CD4-positive, alpha-beta memory T cell (primary cell): ENCODE results near the gene LTV1. TPM values are rescaled to one million over a fixed set of nuclear protein-coding genes. Genes with fewer than 3 reads are reported as not detected.
A peak's percentile ranks its signal among the peaks of the same experiment; 100 is the strongest.
"Not testable (repeated sequence)": the region's sequence is repeated elsewhere in the genome, so short reads cannot be mapped to it uniquely, and the experiment has no call there.

ENCODE experiments used
- CTCF ChIA-PET: fragments of 350-600 bp; sonication (Branson Sonifier 250); formaldehyde crosslinking; loops from one replicate; lab custom pipeline; 2021; ENCODE audit warnings: inconsistent platforms; ENCODE audit not compliant: partially characterized antibody; lab: Charles Lee
- POLR2A ChIA-PET: fragments of 350-600 bp; sonication (Branson Sonifier 250); formaldehyde crosslinking; loops from one replicate; lab custom pipeline; 2021; ENCODE audit not compliant: partially characterized antibody; lab: Charles Lee
- DNase-seq, 5 donors: peaks; one replicate each; pipeline versions ENCODE4 v3.0.0 to v3.0.0-alpha.2; 2020 to 2022; ENCODE audit warnings: mixed read lengths in 1 of 5
- H3K27ac ChIP-seq: one replicate; pipeline ENCODE4 v1.7.0; 2013; ENCODE audit warnings: low read depth, low read length
- H3K27me3 ChIP-seq: 2 replicates; pipeline ENCODE4 v1.7.0; 2013; ENCODE audit warnings: mild to moderate bottlenecking, low read length, moderate library complexity; ENCODE audit not compliant: insufficient read depth
- H3K36me3 ChIP-seq: 2 replicates; pipeline ENCODE4 v1.7.0; 2013; ENCODE audit warnings: mild to moderate bottlenecking, low read length, moderate library complexity; ENCODE audit not compliant: insufficient read depth
- H3K4me1 ChIP-seq: 2 replicates; pipeline ENCODE4 v1.7.0; 2013; ENCODE audit warnings: mild to moderate bottlenecking, low read length, moderate library complexity; ENCODE audit not compliant: insufficient read depth
- H3K4me3 ChIP-seq, 2 donors: one replicate each; pipeline ENCODE4 v1.7.0; 2013; ENCODE audit warnings: low read length in 2 of 2, mild to moderate bottlenecking in 1 of 2
- H3K9me3 ChIP-seq, 2 donors: one replicate each; pipeline ENCODE4 v1.7.0; 2013; ENCODE audit warnings: low read length in 2 of 2, control low read depth in 1 of 2; ENCODE audit not compliant: control insufficient read depth in 1 of 2
- H3K27ac Mint-ChIP-seq, 7 donors: one replicate each; pipeline ENCODE4 v1.8.0; 2020 to 2021; ENCODE audit warnings: mixed read lengths in 7 of 7, mild to moderate bottlenecking in 6 of 7, inconsistent platforms in 3 of 7, moderate library complexity in 3 of 7
- H3K27me3 Mint-ChIP-seq, 2 donors: one replicate each; pipeline ENCODE4 v1.8.0; 2020 to 2021; ENCODE audit warnings: mixed read lengths in 2 of 2
- H3K36me3 Mint-ChIP-seq, 2 donors: one replicate each; pipeline ENCODE4 v1.8.0; 2020 to 2021; ENCODE audit warnings: mixed read lengths in 2 of 2, inconsistent platforms in 1 of 2, mild to moderate bottlenecking in 1 of 2
- H3K4me1 Mint-ChIP-seq, 4 donors: one replicate each; pipeline ENCODE4 v1.8.0; 2020 to 2021; ENCODE audit warnings: mixed read lengths in 4 of 4, mild to moderate bottlenecking in 1 of 4
- H3K4me3 Mint-ChIP-seq, 8 donors: one replicate each; pipeline ENCODE4 v1.8.0; 2020 to 2021; ENCODE audit warnings: mixed read lengths in 8 of 8, mild to moderate bottlenecking in 7 of 8, moderate library complexity in 6 of 8, inconsistent platforms in 3 of 8
- H3K9me3 Mint-ChIP-seq, 8 donors: one replicate each; pipeline ENCODE4 v1.8.0; 2020 to 2021; ENCODE audit warnings: mixed read lengths in 8 of 8, mild to moderate bottlenecking in 5 of 8, inconsistent platforms in 3 of 8, moderate library complexity in 1 of 8
- intact Hi-C: fragments of 100-400 bp; cut with micrococcal nuclease; formaldehyde crosslinking; loops from one replicate; pipeline ENCODE4 v1.15.1; 2023
- polyA plus RNA-seq, 2 donors: library from polyadenylated mRNA; unstranded; fragments of 300-500 nt; fragmentation: Illumina TruSeq; gene quantifications; one replicate each; pipeline ENCODE4 v1.2.3, GENCODE V29; 2021
- total RNA-seq, 2 experiments: library from RNA; stranded (reverse); gene quantifications; one replicate each; pipeline ENCODE4 v1.2.3, GENCODE V29; 2021

LTV1 gene
- total and polyA plus RNA-seq, 4 experiments from 2014 or later = 18.2 to 28.1 (median 20.4) TPM

- DNase-seq = no peak
- Histone ChIP-seq H3K4me3 (no peak overlapping the region), H3K27me3 (no peaks in the 10 kb centered on the region), H3K36me3 (no peaks in the 10 kb centered on the region), H3K27ac (no peak overlapping the region), H3K4me1 (peaks cover 4% of the 10 kb centered on the region), H3K9me3 (no peaks in the 10 kb centered on the region)
- peak overlapping the region in 2 of 8 donors; percentile 15 to 60 for H3K4me3 Mint-ChIP-seq
- peaks cover 4 to 16% (median 6%) of the 10 kb centered on the region in 4 donors for H3K4me1 Mint-ChIP-seq
- intact Hi-C loops = no loop called here
- peaks cover 2 to 20% of the 10 kb centered on the region in 2 donors for H3K36me3 Mint-ChIP-seq
- H3K27me3 Mint-ChIP-seq = no peaks in the 10 kb centered on the region
- peak overlapping the region in 3 of 7 donors; percentile 49 to 86 (median 73) for H3K27ac Mint-ChIP-seq
- ChIA-PET POLR2A (no interaction called here), CTCF (no interaction called here)
- peaks cover 2 to 18% (median 8%) of the 10 kb centered on the region in 8 donors for H3K9me3 Mint-ChIP-seq
These were observed 29.1 kb downstream of the LTV1 start for GRCh38 chr6:143872201-143872600.

GRCh38 chr6:143873600-143873999 lies 30.5 kb downstream of the LTV1 start:
- H3K4me3 ChIP-seq, H3K4me1 ChIP-seq, H3K27ac ChIP-seq, H3K27ac Mint-ChIP-seq, H3K4me3 Mint-ChIP-seq, DNase-seq, POLR2A ChIA-PET, CTCF ChIA-PET, H3K27me3 ChIP-seq, H3K9me3 ChIP-seq, H3K27me3 Mint-ChIP-seq, H3K36me3 ChIP-seq, intact Hi-C loops: not testable (repeated sequence)
- H3K9me3 Mint-ChIP-seq = peaks cover 2 to 16% (median 7%) of the 10 kb centered on the region in 8 donors
- H3K36me3 Mint-ChIP-seq = peaks cover 5 to 13% of the 10 kb centered on the region in 2 donors
- H3K4me1 Mint-ChIP-seq = peaks cover 4 to 16% (median 6%) of the 10 kb centered on the region in 4 donors

- DNase-seq, H3K27ac Mint-ChIP-seq, H3K27me3 ChIP-seq, CTCF ChIA-PET, H3K9me3 ChIP-seq, H3K4me1 ChIP-seq, H3K4me3 ChIP-seq, POLR2A ChIA-PET, H3K36me3 ChIP-seq, H3K27me3 Mint-ChIP-seq, H3K27ac ChIP-seq, H3K4me3 Mint-ChIP-seq, intact Hi-C loops: not testable (repeated sequence)
- peaks cover 5 to 13% of the 10 kb centered on the region in 2 donors for H3K36me3 Mint-ChIP-seq
- peaks cover 2 to 16% (median 7%) of the 10 kb centered on the region in 8 donors for H3K9me3 Mint-ChIP-seq
- peaks cover 4 to 16% (median 6%) of the 10 kb centered on the region in 4 donors for H3K4me1 Mint-ChIP-seq
These were observed 31.4 kb downstream of the LTV1 start for GRCh38 chr6:143874503-143874902.

GRCh38 chr6:143877584-143878271 lies 34.6 kb downstream of the LTV1 start:
- ChIA-PET CTCF (interaction anchor here (0.6 kb wide), 1 partner anchor 330 kb away, joined by 4 read pairs; no protein-coding TSS in a partner anchor), POLR2A (no interaction called here)
- Mint-ChIP-seq H3K4me1 (peaks cover 0 to 5% (median 2%) of the 10 kb centered on the region in 4 donors), H3K36me3 (peaks cover 5 to 13% of the 10 kb centered on the region in 2 donors), H3K27ac (no peak overlapping the region), H3K4me3 (no peak overlapping the region), H3K9me3 (peaks cover 2 to 16% (median 7%) of the 10 kb centered on the region in 8 donors), H3K27me3 (no peaks in the 10 kb centered on the region)
- no peak for DNase-seq
- Histone ChIP-seq H3K9me3 (no peaks in the 10 kb centered on the region), H3K27me3 (no peaks in the 10 kb centered on the region), H3K27ac (no peak overlapping the region), H3K4me1 (no peaks in the 10 kb centered on the region), H3K36me3 (no peaks in the 10 kb centered on the region), H3K4me3 (no peak overlapping the region)
- intact Hi-C loops = no loop called here

GRCh38 chr6:143878272-143878760 lies 35.2 kb downstream of the LTV1 start:
- ChIA-PET CTCF (no interaction called here), POLR2A (no interaction called here)
- Histone ChIP-seq H3K9me3 (no peaks in the 10 kb centered on the region), H3K27me3 (no peaks in the 10 kb centered on the region), H3K27ac (no peak overlapping the region), H3K36me3 (no peaks in the 10 kb centered on the region), H3K4me1 (no peaks in the 10 kb centered on the region), H3K4me3 (no peak overlapping the region)
- H3K27ac Mint-ChIP-seq = no peak overlapping the region
- no peaks in the 10 kb centered on the region for H3K4me1 Mint-ChIP-seq
- H3K9me3 Mint-ChIP-seq = peaks cover 2 to 16% (median 7%) of the 10 kb centered on the region in 8 donors
- peaks cover 5 to 13% of the 10 kb centered on the region in 2 donors for H3K36me3 Mint-ChIP-seq
- no peak for DNase-seq
- intact Hi-C loops = no loop called here
- peaks cover 0 to 1% of the 10 kb centered on the region in 2 donors for H3K27me3 Mint-ChIP-seq
- H3K4me3 Mint-ChIP-seq = no peak overlapping the region

- no peaks in the 10 kb centered on the region for H3K4me1 ChIP-seq
- H3K36me3 ChIP-seq = no peaks in the 10 kb centered on the region
- intact Hi-C loops = no loop called here
- no peak overlapping the region for H3K27ac ChIP-seq
- CTCF ChIA-PET = no interaction called here
- Mint-ChIP-seq H3K4me3 (no peak overlapping the region), H3K27me3 (peaks cover 0 to 1% of the 10 kb centered on the region in 2 donors), H3K4me1 (no peaks in the 10 kb centered on the region), H3K27ac (no peak overlapping the region), H3K36me3 (peaks cover 3 to 4% of the 10 kb centered on the region in 2 donors), H3K9me3 (peaks cover 2 to 16% (median 3%) of the 10 kb centered on the region in 8 donors)
- H3K9me3 ChIP-seq = no peaks in the 10 kb centered on the region
- H3K4me3 ChIP-seq = no peak overlapping the region
- no peak for DNase-seq
- no peaks in the 10 kb centered on the region for H3K27me3 ChIP-seq
- POLR2A ChIA-PET = no interaction called here
These were observed 37.3 kb downstream of the LTV1 start for GRCh38 chr6:143880412-143880811.

GRCh38 chr6:143882401-143882930 lies 39.3 kb downstream of the LTV1 start:
- Mint-ChIP-seq H3K36me3 (peaks cover 0 to 4% of the 10 kb centered on the region in 2 donors), H3K9me3 (peaks cover 0 to 8% (median 0%) of the 10 kb centered on the region in 8 donors), H3K27ac (no peak overlapping the region), H3K4me3 (no peak overlapping the region), H3K4me1 (no peaks in the 10 kb centered on the region), H3K27me3 (peaks cover 0 to 1% of the 10 kb centered on the region in 2 donors)
- Histone ChIP-seq H3K4me1 (no peaks in the 10 kb centered on the region), H3K36me3 (no peaks in the 10 kb centered on the region), H3K27ac (no peak overlapping the region), H3K9me3 (no peaks in the 10 kb centered on the region), H3K27me3 (no peaks in the 10 kb centered on the region), H3K4me3 (no peak overlapping the region)
- intact Hi-C loops = no loop called here
- POLR2A ChIA-PET = no interaction called here
- CTCF ChIA-PET = no interaction called here
- DNase-seq = no peak
